HepG2 (cell line): ENCODE data around the gene DNPH1. TPM values are rescaled to one million over a fixed set of nuclear protein-coding genes. Genes with fewer than 3 reads are reported as not detected.

Experiments used
- KLF13 ChIP-seq: sonication (generic); formaldehyde crosslinking; IDR thresholded peaks from 2 replicates; pipeline ENCODE4 v1.4.0; 2020; ENCODE audit warnings: mild to moderate bottlenecking, missing genetic modification reagents
- MATR3 ChIP-seq: sonication (generic); formaldehyde crosslinking; IDR thresholded peaks from 2 replicates; pipeline ENCODE4 v1.4.0; 2020; ENCODE audit warnings: missing genetic modification reagents
- MLXIP ChIP-seq: sonication (generic); formaldehyde crosslinking; IDR thresholded peaks from 2 replicates; pipeline ENCODE4 v1.9.0; 2021; ENCODE audit warnings: missing genetic modification reagents, borderline replicate concordance
- MTA3 ChIP-seq: sonication (generic); formaldehyde crosslinking; IDR thresholded peaks from 2 replicates; pipeline ENCODE4 v1.4.0; 2020; ENCODE audit warnings: missing genetic modification reagents
- MXD4 ChIP-seq: IDR thresholded peaks from 2 replicates; pipeline ENCODE4 v1.6.1; 2016; ENCODE audit warnings: mild to moderate bottlenecking, missing biosample characterization, missing genetic modification reagents
- POLR2AphosphoS5 ChIP-seq: IDR thresholded peaks from 2 replicates; pipeline ENCODE4 v1.6.1; 2012; ENCODE audit warnings: low read depth, low read length
- PRMT3 ChIP-seq: sonication (generic); formaldehyde crosslinking; IDR thresholded peaks from 2 replicates; pipeline ENCODE4 v1.8.1; 2022; ENCODE audit warnings: low read depth, mild to moderate bottlenecking, moderate library complexity, missing genetic modification reagents, borderline replicate concordance
- SOX5 ChIP-seq: IDR thresholded peaks from 2 replicates; pipeline ENCODE4 v1.6.1; 2016; ENCODE audit warnings: borderline replicate concordance
- ZFP36L1 ChIP-seq: sonication (generic); formaldehyde crosslinking; IDR thresholded peaks from 2 replicates; pipeline ENCODE4 v1.8.0; 2022; ENCODE audit warnings: mild to moderate bottlenecking, missing genetic modification reagents, moderate library complexity
- ZFP90 ChIP-seq: sonication (generic); formaldehyde crosslinking; IDR thresholded peaks from 2 replicates; pipeline ENCODE4 v1.8.0; 2022; ENCODE audit warnings: missing genetic modification reagents, mild to moderate bottlenecking, inconsistent platforms, borderline replicate concordance
- ZNF253 ChIP-seq: sonication (generic); formaldehyde crosslinking; IDR thresholded peaks from 2 replicates; pipeline ENCODE4 v1.8.0; 2022; ENCODE audit warnings: mild to moderate bottlenecking, missing genetic modification reagents, borderline replicate concordance
- ZNF326 ChIP-seq: sonication (generic); formaldehyde crosslinking; IDR thresholded peaks from 2 replicates; pipeline ENCODE4 v1.4.0; 2020; ENCODE audit warnings: missing genetic modification reagents, borderline replicate concordance
- ZNF343 ChIP-seq: sonication (generic); formaldehyde crosslinking; IDR thresholded peaks from 2 replicates; pipeline ENCODE4 v1.4.0; 2020; ENCODE audit warnings: mild to moderate bottlenecking, missing genetic modification reagents
- ZNF788 ChIP-seq: sonication (generic); formaldehyde crosslinking; IDR thresholded peaks from 2 replicates; pipeline ENCODE4 v1.5.0; 2020; ENCODE audit warnings: mild to moderate bottlenecking, missing genetic modification reagents, borderline replicate concordance
- ZNF839 ChIP-seq: sonication (generic); formaldehyde crosslinking; IDR thresholded peaks from 2 replicates; pipeline ENCODE4 v1.4.0; 2020; ENCODE audit warnings: missing genetic modification reagents, mild to moderate bottlenecking, borderline replicate concordance
- ZZZ3 ChIP-seq: sonication (generic); formaldehyde crosslinking; IDR thresholded peaks from 2 replicates; pipeline ENCODE4 v1.4.0; 2020; ENCODE audit warnings: missing genetic modification reagents, mild to moderate bottlenecking, borderline replicate concordance
- polyA plus RNA-seq, 8 experiments: library from polyadenylated mRNA; depleted of rRNA in 3 of 8; stranded (reverse) in 7 of 8; unstranded in 1 of 8; fragments of >200 nt; fragmentation: Illumina TruSeq in 4 of 8; extraction: Trizol in 4 of 8; gene quantifications; 2 replicates each; pipeline versions ENCODE4 v1.2.1 to v1.2.3, GENCODE V29; 2011 to 2016; ENCODE audit warnings: low read depth in 4 of 8, missing spikeins in 1 of 8, mixed read lengths in 1 of 8; ENCODE audit not compliant: insufficient read depth in 1 of 8
- total RNA-seq, 5 experiments: library from RNA; depleted of rRNA; stranded (reverse); fragments of >200 nt; fragmentation: Illumina TruSeq; extraction: Trizol; gene quantifications; 2 replicates each; pipeline ENCODE4 v1.2.3, GENCODE V29; 2016; ENCODE audit warnings: low read depth in 1 of 5
- TF ChIP-seq, protein P1 (sequence below): IDR thresholded peaks from 2 replicates; pipeline ENCODE4 v1.6.1; 2016; ENCODE audit warnings: low read depth, control low read depth
- TF ChIP-seq, protein P2 (sequence below): sonication (generic); formaldehyde crosslinking; IDR thresholded peaks from 2 replicates; pipeline ENCODE4 v1.4.0; 2020; ENCODE audit warnings: missing genetic modification reagents
- TF ChIP-seq, protein P3 (sequence below): sonication (generic); formaldehyde crosslinking; IDR thresholded peaks from 2 replicates; pipeline ENCODE4 v1.4.0; 2020; ENCODE audit warnings: missing genetic modification reagents

DNPH1 gene
- total and polyA plus RNA-seq, 2 of the 13 experiments (the other 11 are each of a cell fraction or from before 2014, with no cell fraction given) = 56.5 to 75.1 TPM

DNA sequence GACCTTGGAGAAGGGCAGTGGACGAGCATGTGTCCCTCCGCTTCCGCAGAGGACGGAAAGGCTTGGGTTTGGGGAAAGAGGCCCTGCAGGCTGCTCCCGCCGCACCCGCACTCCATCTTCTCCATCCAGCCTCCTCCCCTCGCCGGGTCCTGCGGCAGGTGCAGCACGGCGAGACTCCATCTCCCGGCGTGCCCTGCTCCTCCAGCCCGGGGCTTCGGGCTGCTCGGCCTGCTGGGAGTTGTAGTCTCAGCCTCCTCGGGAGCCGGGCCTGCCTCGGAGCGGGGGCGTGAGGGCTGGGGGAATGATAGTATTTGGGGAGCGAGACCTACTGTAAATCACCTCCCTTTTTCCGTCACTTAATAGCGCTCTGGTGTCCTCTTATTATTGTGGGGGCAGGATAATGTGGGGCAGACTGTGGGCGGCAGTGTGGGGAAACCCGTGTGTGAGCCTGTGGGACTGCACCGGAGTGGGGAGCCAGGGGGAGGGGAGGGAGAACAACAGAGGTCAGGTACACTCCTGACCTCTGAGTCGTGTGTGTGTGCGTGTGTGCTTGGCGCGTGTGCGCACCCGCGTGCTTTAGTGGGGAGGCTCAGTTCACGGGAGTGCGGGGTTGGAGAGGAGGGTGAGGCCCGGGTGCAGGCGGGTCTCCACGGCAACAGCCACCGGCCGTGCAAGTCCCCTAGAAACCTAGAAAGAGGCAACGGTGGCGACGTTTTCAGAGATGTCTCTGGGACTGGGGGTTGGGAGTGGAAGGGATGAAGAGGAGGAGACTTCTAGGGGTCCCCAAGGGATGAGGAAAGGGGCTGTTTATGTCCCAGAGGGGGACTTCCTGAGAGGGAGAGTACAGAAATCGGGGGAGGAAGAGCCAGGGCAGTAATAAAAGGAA, 18.1 kb upstream of the DNPH1 start (continued):
- TF ChIP-seq MLXIP (CRISPR knock-in tag) (no peak), ZNF839 (CRISPR knock-in tag) (0 out of 2 replicates have a peak, but pooled peaks have one; percentile 28), MXD4 (CRISPR knock-in tag) (no peak), ZNF253 (CRISPR knock-in tag) (no peak), ZNF326 (no peak), ZFP90 (CRISPR knock-in tag) (no peak), SOX5 (CRISPR knock-in tag) (0 out of 2 replicates have a peak, but pooled peaks have one; percentile 1), POLR2AphosphoS5 (no peak), KLF13 (CRISPR knock-in tag) (no peak), PRMT3 (no peak), MTA3 (CRISPR knock-in tag) (no peak), MATR3 (CRISPR knock-in tag) (no peak), ZNF788 (peak; percentile 50; the same call in 1 of the 2 replicates), ZZZ3 (CRISPR knock-in tag) (peak; percentile 64), ZNF343 (CRISPR knock-in tag) (0 out of 2 replicates have a peak, but pooled peaks have one; percentile 69), ZFP36L1 (CRISPR knock-in tag) (no peak)
- TF ChIP-seq, protein P1, sequence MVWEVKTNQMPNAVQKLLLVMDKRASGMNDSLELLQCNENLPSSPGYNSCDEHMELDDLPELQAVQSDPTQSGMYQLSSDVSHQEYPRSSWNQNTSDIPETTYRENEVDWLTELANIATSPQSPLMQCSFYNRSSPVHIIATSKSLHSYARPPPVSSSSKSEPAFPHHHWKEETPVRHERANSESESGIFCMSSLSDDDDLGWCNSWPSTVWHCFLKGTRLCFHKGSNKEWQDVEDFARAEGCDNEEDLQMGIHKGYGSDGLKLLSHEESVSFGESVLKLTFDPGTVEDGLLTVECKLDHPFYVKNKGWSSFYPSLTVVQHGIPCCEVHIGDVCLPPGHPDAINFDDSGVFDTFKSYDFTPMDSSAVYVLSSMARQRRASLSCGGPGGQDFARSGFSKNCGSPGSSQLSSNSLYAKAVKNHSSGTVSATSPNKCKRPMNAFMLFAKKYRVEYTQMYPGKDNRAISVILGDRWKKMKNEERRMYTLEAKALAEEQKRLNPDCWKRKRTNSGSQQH (CRISPR knock-in tag) = no peak
- TF ChIP-seq, protein P2, sequence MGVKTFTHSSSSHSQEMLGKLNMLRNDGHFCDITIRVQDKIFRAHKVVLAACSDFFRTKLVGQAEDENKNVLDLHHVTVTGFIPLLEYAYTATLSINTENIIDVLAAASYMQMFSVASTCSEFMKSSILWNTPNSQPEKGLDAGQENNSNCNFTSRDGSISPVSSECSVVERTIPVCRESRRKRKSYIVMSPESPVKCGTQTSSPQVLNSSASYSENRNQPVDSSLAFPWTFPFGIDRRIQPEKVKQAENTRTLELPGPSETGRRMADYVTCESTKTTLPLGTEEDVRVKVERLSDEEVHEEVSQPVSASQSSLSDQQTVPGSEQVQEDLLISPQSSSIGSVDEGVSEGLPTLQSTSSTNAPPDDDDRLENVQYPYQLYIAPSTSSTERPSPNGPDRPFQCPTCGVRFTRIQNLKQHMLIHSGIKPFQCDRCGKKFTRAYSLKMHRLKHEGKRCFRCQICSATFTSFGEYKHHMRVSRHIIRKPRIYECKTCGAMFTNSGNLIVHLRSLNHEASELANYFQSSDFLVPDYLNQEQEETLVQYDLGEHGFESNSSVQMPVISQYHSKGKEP = no peak
- TF ChIP-seq, protein P3, sequence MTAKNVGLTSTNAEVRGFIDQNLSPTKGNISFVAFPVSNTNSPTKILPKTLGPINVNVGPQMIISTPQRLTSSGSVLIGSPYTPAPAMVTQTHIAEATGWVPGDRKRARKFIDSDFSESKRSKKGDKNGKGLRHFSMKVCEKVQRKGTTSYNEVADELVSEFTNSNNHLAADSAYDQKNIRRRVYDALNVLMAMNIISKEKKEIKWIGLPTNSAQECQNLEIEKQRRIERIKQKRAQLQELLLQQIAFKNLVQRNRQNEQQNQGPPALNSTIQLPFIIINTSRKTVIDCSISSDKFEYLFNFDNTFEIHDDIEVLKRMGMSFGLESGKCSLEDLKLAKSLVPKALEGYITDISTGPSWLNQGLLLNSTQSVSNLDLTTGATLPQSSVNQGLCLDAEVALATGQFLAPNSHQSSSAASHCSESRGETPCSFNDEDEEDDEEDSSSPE (CRISPR knock-in tag) = peak; percentile 54; the same call in 1 of the 2 replicates
